Measurements from ENCODE around the gene LRRC49.

Gene LRRC49

DNA sequence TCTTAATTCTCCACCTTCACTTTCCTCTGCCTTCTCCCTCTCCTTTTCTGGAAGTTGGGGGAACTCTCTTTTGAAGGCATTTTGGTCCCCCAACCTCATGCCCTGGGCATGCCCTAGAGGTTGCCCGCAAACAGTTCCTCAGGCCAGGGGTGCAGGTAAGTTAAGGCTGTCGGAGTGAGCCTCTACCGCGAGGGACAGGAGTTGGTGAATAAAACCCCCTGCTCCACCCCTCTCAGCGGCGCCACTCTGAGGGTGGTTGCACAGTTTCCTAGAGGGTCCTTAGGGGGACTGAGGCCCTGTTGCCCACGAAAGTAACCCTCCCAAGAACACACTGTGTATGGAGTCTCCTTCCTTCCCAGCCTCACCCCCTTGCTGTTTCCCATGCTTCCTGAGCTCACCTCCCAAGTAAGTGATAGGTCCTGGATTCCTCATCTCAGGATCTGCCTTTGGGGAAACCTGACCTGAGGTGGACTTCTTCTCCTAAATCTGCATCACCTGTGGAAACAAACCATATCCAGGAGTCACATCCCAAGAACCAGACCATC, 199.5 kb downstream of the LRRC49 start:
- no peak for DNase-seq (ENCODE audit: low spot score)

- peak; percentile 19 for DNase-seq (ENCODE audit: low spot score)
Measured at GRCh38 chr15:71093054-71094024, 200.7 kb downstream of the LRRC49 start.

DNA sequence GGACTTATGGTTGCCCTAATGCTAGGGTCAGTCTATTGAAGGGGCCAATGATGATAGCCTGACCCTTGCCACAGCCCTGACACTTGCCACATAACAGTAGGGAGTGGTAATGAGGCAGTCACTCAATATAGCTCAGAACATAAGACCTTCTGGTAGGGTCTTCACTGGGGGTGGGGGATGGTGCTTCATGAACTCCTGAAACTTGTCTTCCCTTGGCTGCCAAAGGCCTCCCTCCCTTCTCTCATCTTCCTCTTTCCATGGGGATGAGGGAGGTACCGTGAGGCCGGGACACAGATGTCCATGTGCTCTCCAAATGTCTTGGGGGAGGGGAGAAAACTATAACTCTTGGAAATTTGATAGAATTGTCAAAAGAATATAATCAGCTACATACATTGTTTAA, 201.5 kb downstream of the LRRC49 start:
- peak; percentile 10 for DNase-seq (ENCODE audit: low spot score)

DNA sequence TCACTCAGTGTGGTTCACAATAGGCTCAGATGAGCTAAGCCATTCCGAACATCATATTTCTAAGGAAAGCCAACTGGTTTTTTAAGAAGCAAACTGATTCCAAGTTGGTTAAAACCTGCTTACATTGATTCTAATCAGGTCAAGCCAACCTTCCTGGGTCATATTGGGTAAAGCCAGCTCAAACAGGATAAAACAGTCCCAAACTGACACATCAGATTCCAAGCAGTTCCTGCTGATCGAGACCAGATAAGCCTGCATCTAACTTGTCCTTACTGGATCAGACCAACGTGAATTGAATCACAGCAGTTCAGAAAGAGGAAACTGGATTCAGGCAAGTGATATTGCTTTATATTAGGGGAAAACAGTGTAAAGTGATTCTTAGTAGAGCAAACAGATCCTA, 204.1 kb downstream of the LRRC49 start:
- DNase-seq (ENCODE audit: low spot score) = peak; percentile 20

DNA sequence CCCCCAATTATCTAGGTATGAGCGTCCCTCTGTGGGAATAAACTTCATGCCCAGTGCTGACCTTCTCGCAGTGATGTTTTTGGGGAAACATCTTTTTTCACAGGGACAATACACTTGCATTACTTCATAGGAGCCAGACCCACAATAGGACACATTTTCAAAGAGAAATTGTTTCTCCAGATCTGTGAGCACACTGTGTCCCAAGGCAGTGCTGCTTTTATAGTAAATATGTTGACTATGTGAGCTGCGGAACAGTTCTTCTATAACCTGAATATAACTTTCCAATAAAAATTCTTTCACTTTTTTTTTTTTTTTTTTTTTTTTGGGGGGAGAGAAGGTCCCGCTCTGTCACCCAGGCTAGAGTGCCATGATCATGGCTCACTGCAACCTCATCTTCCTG, 205.3 kb downstream of the LRRC49 start:
- DNase-seq (ENCODE audit: low spot score) = no peak

GRCh38 chr15:71098920-71099319, 206.3 kb downstream of the LRRC49 start:
- DNase-seq (ENCODE audit: low spot score) = no peak
